Upper lobe of left lung (tissue), 6 donors: Measurements from ENCODE around the gene TYRP1. TPM values are rescaled to one million over a fixed set of nuclear protein-coding genes. Genes with fewer than 3 reads are reported as not detected.

ENCODE experiments used
- ATAC-seq, 2 donors: fragments of 200-7000 bp; cut with Tn5 transposase; one replicate each; pipeline ENCODE4 v1.9.1; 2022; ENCODE audit warnings: mild to moderate bottlenecking in 2 of 2, moderate library complexity in 2 of 2; ENCODE audit not compliant: low FRiP score in 2 of 2
- DNase-seq, 2 donors: peaks; one replicate each; pipeline ENCODE4 v3.0.0-alpha.2; 2019 to 2020
- H3K27ac ChIP-seq, 4 donors: fragments of 200-600 bp; sonication (generic); one replicate each; pipeline ENCODE4 v1.5.1; 2016 to 2019
- H3K27me3 ChIP-seq, 4 donors: fragments of 200-600 bp; sonication (generic); one replicate each; pipeline ENCODE4 v1.5.1; 2017 to 2019
- H3K36me3 ChIP-seq, 4 donors: fragments of 200-600 bp; sonication (generic); one replicate each; pipeline ENCODE4 v1.5.1; 2016 to 2019
- H3K4me1 ChIP-seq, 4 donors: fragments of 200-600 bp; sonication (generic); one replicate each; pipeline ENCODE4 v1.5.1; 2018 to 2019
- H3K4me3 ChIP-seq, 4 donors: fragments of 200-600 bp; sonication (generic); one replicate each; pipeline ENCODE4 v1.5.1; 2017 to 2019; ENCODE audit warnings: mild to moderate bottlenecking in 2 of 4, moderate library complexity in 1 of 4
- H3K9me3 ChIP-seq, 4 donors: fragments of 200-600 bp; sonication (generic); one replicate each; pipeline ENCODE4 v1.5.1; 2018 to 2019
- EP300 ChIP-seq, 4 donors: sonication (generic); formaldehyde crosslinking; IDR thresholded peaks; one replicate each; pipeline ENCODE4 v1.5.1; 2017; ENCODE audit warnings: antibody characterized with exemption in 4 of 4, control low read depth in 2 of 4
- POLR2A ChIP-seq, 4 donors: fragments of 450-650 bp; IDR thresholded peaks; one replicate each; pipeline ENCODE4 v1.5.1; 2016 to 2017; ENCODE audit warnings: antibody characterized with exemption in 4 of 4, mild to moderate bottlenecking in 2 of 4
- POLR2AphosphoS5 ChIP-seq, 2 donors: sonication (generic); formaldehyde crosslinking; IDR thresholded peaks; one replicate each; pipeline ENCODE4 v1.5.1; 2017; ENCODE audit warnings: antibody characterized with exemption in 2 of 2
- WGBS, 2 donors: methylation state at CpG; one replicate each; pipeline ENCODE4 v1.1.5; 2017 to 2018; 5-methylcytosine and 5-hydroxymethylcytosine counted together
- total RNA-seq, 6 donors: library from RNA; depleted of rRNA in 4 of 6; stranded (reverse); fragments of >200 nt in 4 of 6; gene quantifications; one replicate each; pipeline versions ENCODE4 v1.1.0 to v1.2.1, GENCODE V29; 2016 to 2021
- TF ChIP-seq, protein P1 (sequence below), 6 experiments: fragments of 450-650 bp in 4 of 6; fragments of 200-600 bp in 2 of 6; sonication (generic) in 2 of 6; IDR thresholded peaks; one replicate each; pipeline ENCODE4 v1.5.1; 2016 to 2019; ENCODE audit warnings: antibody characterized with exemption in 6 of 6
- donor health status: DM: no; HTN: no; CAD: no; lungs with moderate emphysema.
- donor health status: DM: no; HTN: yes; CAD: no; lungs with severe emphysema.

Gene TYRP1
- total RNA-seq, 6 donors from 2014 or later: 3.3 to 8.4 (median 4.2) TPM; not detected in 2

- 88 to 94% methylated on average over 2 of the region's 2 CpGs for WGBS, 2 donors
- TF ChIP-seq POLR2A (IDR thresholded peaks at IDR 0.05) (no peak), POLR2AphosphoS5 (IDR thresholded peaks at IDR 0.05) (no peak), EP300 (IDR thresholded peaks at IDR 0.05) (no peak)
- TF ChIP-seq, protein P1, sequence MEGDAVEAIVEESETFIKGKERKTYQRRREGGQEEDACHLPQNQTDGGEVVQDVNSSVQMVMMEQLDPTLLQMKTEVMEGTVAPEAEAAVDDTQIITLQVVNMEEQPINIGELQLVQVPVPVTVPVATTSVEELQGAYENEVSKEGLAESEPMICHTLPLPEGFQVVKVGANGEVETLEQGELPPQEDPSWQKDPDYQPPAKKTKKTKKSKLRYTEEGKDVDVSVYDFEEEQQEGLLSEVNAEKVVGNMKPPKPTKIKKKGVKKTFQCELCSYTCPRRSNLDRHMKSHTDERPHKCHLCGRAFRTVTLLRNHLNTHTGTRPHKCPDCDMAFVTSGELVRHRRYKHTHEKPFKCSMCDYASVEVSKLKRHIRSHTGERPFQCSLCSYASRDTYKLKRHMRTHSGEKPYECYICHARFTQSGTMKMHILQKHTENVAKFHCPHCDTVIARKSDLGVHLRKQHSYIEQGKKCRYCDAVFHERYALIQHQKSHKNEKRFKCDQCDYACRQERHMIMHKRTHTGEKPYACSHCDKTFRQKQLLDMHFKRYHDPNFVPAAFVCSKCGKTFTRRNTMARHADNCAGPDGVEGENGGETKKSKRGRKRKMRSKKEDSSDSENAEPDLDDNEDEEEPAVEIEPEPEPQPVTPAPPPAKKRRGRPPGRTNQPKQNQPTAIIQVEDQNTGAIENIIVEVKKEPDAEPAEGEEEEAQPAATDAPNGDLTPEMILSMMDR (IDR thresholded peaks at IDR 0.05): no peak
- peaks cover 0 to 11% (median 0%) of the 10 kb centered on the region in 4 donors for H3K9me3 ChIP-seq
- ATAC-seq (no peak), DNase-seq (no peak)
- no peak overlapping the region for H3K27ac ChIP-seq
- no peaks in the 10 kb centered on the region for H3K27me3 ChIP-seq
- H3K36me3 ChIP-seq: no peaks in the 10 kb centered on the region
- H3K4me3 ChIP-seq: no peak overlapping the region
- no peaks in the 10 kb centered on the region for H3K4me1 ChIP-seq
Observed at GRCh38 chr9:12656803-12657202, 36.4 kb upstream of the TYRP1 start.

- Histone ChIP-seq H3K9me3 (peaks cover 0 to 11% (median 0%) of the 10 kb centered on the region in 4 donors), H3K27me3 (no peaks in the 10 kb centered on the region), H3K27ac (no peak overlapping the region), H3K36me3 (no peaks in the 10 kb centered on the region), H3K4me1 (no peaks in the 10 kb centered on the region), H3K4me3 (no peak overlapping the region)
- no peak for ATAC-seq
- WGBS, 2 donors: 75 to 89% methylated on average over 2 of the region's 2 CpGs
- TF ChIP-seq EP300 (IDR thresholded peaks at IDR 0.05) (no peak), POLR2AphosphoS5 (IDR thresholded peaks at IDR 0.05) (no peak), POLR2A (IDR thresholded peaks at IDR 0.05) (no peak)
- TF ChIP-seq, protein P1 (IDR thresholded peaks at IDR 0.05): no peak
- DNase-seq: no peak
Observed at GRCh38 chr9:12657233-12657632, 36.0 kb upstream of the TYRP1 start.

DNA sequence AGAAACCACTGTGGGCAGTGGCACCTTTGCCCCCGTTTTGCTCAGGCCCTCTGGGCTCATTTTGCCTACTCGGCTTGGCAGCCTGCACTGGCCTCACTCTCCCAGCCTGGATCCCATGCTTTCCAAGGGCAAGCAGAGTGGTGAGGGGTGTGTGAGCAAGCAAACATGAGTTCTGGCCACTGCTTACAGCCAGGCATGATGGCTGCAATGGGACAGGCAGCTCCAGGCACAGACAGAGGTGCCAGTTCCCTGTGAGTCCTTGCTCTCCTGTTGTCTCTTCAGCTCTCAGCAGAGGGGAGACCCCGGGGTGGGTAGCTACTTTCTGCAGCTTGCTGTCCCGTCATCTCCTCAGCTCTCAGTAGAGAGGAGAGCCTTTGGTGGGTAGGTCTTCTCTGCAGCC lies 35.2 kb upstream of the TYRP1 start:
- no peaks in the 10 kb centered on the region for H3K36me3 ChIP-seq
- no peak overlapping the region for H3K27ac ChIP-seq
- DNase-seq (no peak), ATAC-seq (peak in 1 of 2 donors; percentile 49)
- H3K4me1 ChIP-seq: no peaks in the 10 kb centered on the region
- WGBS, 2 donors: 83 to 84% methylated on average over 4 of the region's 4 CpGs
- H3K9me3 ChIP-seq: peaks cover 0 to 11% (median 0%) of the 10 kb centered on the region in 4 donors
- H3K4me3 ChIP-seq: no peak overlapping the region
- no peaks in the 10 kb centered on the region for H3K27me3 ChIP-seq
- TF ChIP-seq, protein P1 (IDR thresholded peaks at IDR 0.05): no peak
- no peak for TF ChIP-seq EP300 (IDR thresholded peaks at IDR 0.05)

DNA sequence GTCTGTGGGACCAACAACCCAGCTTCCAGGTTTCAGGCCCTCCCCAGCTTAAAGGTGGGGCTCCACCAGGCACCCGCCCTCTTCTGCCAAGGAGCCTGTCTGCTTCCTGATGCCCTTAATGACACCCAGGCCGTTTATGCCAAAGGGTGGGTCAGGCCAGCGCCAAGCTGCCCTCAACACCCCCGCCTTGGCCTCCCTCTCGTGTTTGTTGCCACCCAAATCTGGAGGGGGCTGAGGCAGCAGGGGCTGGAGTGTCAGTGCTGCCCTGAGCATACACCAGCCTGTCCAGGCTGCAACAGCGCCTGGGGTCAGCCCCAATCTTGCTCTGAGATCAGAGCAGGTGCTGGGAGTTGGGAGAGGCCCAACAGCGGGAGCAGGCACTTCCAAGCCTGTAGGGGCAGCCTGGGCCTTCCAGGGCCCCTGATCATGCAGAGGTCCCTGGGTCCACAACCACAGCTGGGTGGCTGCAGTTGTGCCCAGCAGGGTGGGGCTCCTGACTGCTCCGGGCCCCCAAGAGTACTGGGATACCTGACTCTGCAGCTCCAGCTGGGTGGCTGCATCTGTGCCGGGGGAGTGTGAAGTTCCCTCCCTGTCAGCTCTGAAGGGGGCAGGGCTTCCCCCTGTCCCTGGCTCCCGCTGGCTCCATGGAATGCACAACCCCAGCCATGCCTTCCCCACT lies 34.5 kb upstream of the TYRP1 start:
- no peak for TF ChIP-seq EP300 (IDR thresholded peaks at IDR 0.05)
- TF ChIP-seq POLR2AphosphoS5 (IDR thresholded peaks at IDR 0.05): no peak
- no peak for TF ChIP-seq POLR2A (IDR thresholded peaks at IDR 0.05)
- TF ChIP-seq, protein P1 (IDR thresholded peaks at IDR 0.05): no peak
- Histone ChIP-seq H3K4me3 (no peak overlapping the region), H3K9me3 (peaks cover 0 to 11% (median 0%) of the 10 kb centered on the region in 4 donors)

GRCh38 chr9:12659220-12659619 lies 34.0 kb upstream of the TYRP1 start:
- WGBS, 2 donors: 89 to 90% methylated on average over 4 of the region's 4 CpGs

More for the DNA sequence above, 34.5 kb upstream of the TYRP1 start:
- WGBS, 2 donors: 79 to 100% methylated on average over 1 to 8 of the region's 10 CpGs
- DNase-seq (peak in 1 of 2 donors; percentile 24), ATAC-seq (peak in 1 of 2 donors; percentile 53)
- Histone ChIP-seq H3K4me1 (no peaks in the 10 kb centered on the region), H3K36me3 (no peaks in the 10 kb centered on the region), H3K27me3 (no peaks in the 10 kb centered on the region), H3K27ac (no peak overlapping the region)

More at GRCh38 chr9:12659220-12659619, 34.0 kb upstream of the TYRP1 start:
- ATAC-seq (no peak), DNase-seq (no peak)
- H3K9me3 ChIP-seq: peaks cover 0 to 11% (median 0%) of the 10 kb centered on the region in 4 donors
- H3K27ac ChIP-seq: no peak overlapping the region
- H3K4me3 ChIP-seq: no peak overlapping the region
- H3K27me3 ChIP-seq: no peaks in the 10 kb centered on the region
- H3K4me1 ChIP-seq: no peaks in the 10 kb centered on the region
- H3K36me3 ChIP-seq: no peaks in the 10 kb centered on the region
- TF ChIP-seq, protein P1 (IDR thresholded peaks at IDR 0.05): no peak
- no peak for TF ChIP-seq EP300 (IDR thresholded peaks at IDR 0.05)
- TF ChIP-seq POLR2AphosphoS5 (IDR thresholded peaks at IDR 0.05): no peak
- no peak for TF ChIP-seq POLR2A (IDR thresholded peaks at IDR 0.05)
